Heart right ventricle (tissue), 16 donors: Measurements from ENCODE around the gene CHST15. TPM values are rescaled to one million over a fixed set of nuclear protein-coding genes. Genes with fewer than 3 reads are reported as not detected.

Source experiments
- ATAC-seq, 8 donors: fragments of 200-7000 bp; cut with Tn5 transposase; one replicate each; pipeline ENCODE4 v1.9.1; 2020; ENCODE audit warnings: mild to moderate bottlenecking in 8 of 8, moderate library complexity in 8 of 8, moderate number of reproducible peaks in 1 of 8
- DNase-seq, 2 donors: peaks; one replicate each; pipeline ENCODE4 v3.0.0-alpha.2; 2020
- H3K27ac ChIP-seq, 10 donors: fragments of 200-600 bp; sonication (generic) in 2 of 10; one replicate each; pipeline versions ENCODE4 v1.5.0 to v1.8.0; 2020 to 2022; ENCODE audit warnings: mild to moderate bottlenecking in 3 of 10
- H3K27me3 ChIP-seq, 7 donors: fragments of 200-600 bp; one replicate each; pipeline ENCODE4 v1.8.0; 2021 to 2022; ENCODE audit warnings: mild to moderate bottlenecking in 2 of 7
- H3K36me3 ChIP-seq, 9 donors: fragments of 200-600 bp; sonication (generic) in 1 of 9; one replicate each; pipeline versions ENCODE4 v1.5.0 to v1.8.0; 2020 to 2022; ENCODE audit warnings: mild to moderate bottlenecking in 2 of 9
- H3K4me1 ChIP-seq, 9 donors: fragments of 200-600 bp; sonication (generic) in 1 of 9; one replicate each; pipeline versions ENCODE4 v1.5.0 to v1.8.0; 2020 to 2022; ENCODE audit warnings: mild to moderate bottlenecking in 4 of 9
- H3K4me3 ChIP-seq, 10 donors: fragments of 200-600 bp; sonication (generic) in 2 of 10; one replicate each; pipeline versions ENCODE4 v1.5.0 to v1.8.0; 2020 to 2022; ENCODE audit warnings: mild to moderate bottlenecking in 7 of 10, moderate library complexity in 2 of 10
- H3K9me3 ChIP-seq, 11 donors: fragments of 200-600 bp in 10 of 11; sonication (generic) in 2 of 11; one replicate each; pipeline versions ENCODE4 v1.5.0 to v1.8.0; 2013 to 2022; ENCODE audit warnings: mild to moderate bottlenecking in 2 of 11, control low read depth in 1 of 11, moderate library complexity in 1 of 11
- WGBS, 2 donors: extraction: QIAGEN DNeasy Blood & Tissue Kit; methylation state at CpG; one replicate each; pipeline ENCODE4 v1.1.7; 2013; ENCODE audit warnings: inconsistent platforms in 1 of 2; 5-methylcytosine and 5-hydroxymethylcytosine counted together
- intact Hi-C, 10 donors: fragments of 100-400 bp; cut with DNase I; formaldehyde crosslinking; loops; one replicate each; pipeline versions ENCODE4 v1.11.1 to v1.14.2; 2022
- polyA plus RNA-seq, 2 donors: library from polyadenylated mRNA; stranded (reverse); fragments of 200-250 nt; gene quantifications; one replicate each; pipeline ENCODE4 v1.2.3, GENCODE V29; 2013
- total RNA-seq, 10 donors: library from RNA; stranded (reverse); fragmentation: NEBNext Ultra II Directional in 3 of 10; extraction: Animal tissue kit (Norgen Biotek cat#: 25700) in 3 of 10; gene quantifications; one replicate each; pipeline versions ENCODE4 v1.2.1 to v1.2.4, GENCODE V29; 2021 to 2023
- TF ChIP-seq, protein P1 (sequence below), 9 donors: fragments of 200-600 bp; sonication (generic) in 2 of 9; IDR thresholded peaks; one replicate each; pipeline versions ENCODE4 v1.5.0 to v1.8.0; 2021 to 2022; ENCODE audit warnings: antibody characterized with exemption in 9 of 9, mild to moderate bottlenecking in 5 of 9, moderate library complexity in 1 of 9
- donor health status: Arrhythmogenic right ventricular cardiomyopathy.
- donor health status: ischemic (EF 13 %, LVEDD 7.1; RV severe dilation, severe dysfunction).
- donor health status: healthy with polysubstance abuse.
- donor health status: DM: no; HTN: yes; CAD: no.
- donor health status: DM: no; HTN: no; CAD: no.
- donor health status: ischemic (EF 25% LVEDD 6.9; RV normal size, moderate dysfunction).
- donor health status: ischemic (EF 25% LVEDD 5.7; RV mildly dilated, moderate dysfunction).
- donor health status: healthy.
- donor health status: DM: yes; HTN: yes; CAD: no.
- donor health status: Ischemic cardiomyopathy.
- donor health status: ischemic (EF 35%, LVEDD 5.7; RV mildly dilated, moderate dysfunction).
- donor health status: nonischemic (EF 11% LVEDD 7.7; RV severe dilation, severe dysfunction).
- donor health status: DM: yes; HTN: yes; CAD: no.
- donor health status: PGD.
- donor health status: ischemic (EF 29% LVEDD 5.4; RV normal size, mild dysfunction).
- donor health status: nonischemic (EF 23%, LVEDD 6.1; RV moderate dilation, normal function).

The CHST15 gene
- total and polyA plus RNA-seq, 12 donors: 1.3 to 16.7 (median 4.8) TPM

DNA sequence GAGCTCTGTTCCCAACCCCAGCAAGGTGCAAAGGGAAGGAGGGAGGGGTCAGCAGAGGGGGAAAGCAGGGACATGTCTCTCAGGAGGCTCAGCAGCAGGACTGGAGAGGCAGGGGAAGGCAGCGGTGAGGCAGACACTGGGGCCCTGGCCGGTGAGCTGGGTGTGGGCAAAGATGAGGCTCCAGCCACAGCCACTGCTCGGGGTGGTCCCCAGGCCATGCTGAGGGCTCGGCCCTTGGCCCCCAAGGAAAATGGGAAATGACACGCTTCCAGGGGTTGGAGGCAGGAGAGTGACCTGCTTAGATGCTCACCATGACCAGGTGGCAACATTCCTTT is 35.4 kb upstream of the CHST15 start:
- no peak for ATAC-seq

DNA sequence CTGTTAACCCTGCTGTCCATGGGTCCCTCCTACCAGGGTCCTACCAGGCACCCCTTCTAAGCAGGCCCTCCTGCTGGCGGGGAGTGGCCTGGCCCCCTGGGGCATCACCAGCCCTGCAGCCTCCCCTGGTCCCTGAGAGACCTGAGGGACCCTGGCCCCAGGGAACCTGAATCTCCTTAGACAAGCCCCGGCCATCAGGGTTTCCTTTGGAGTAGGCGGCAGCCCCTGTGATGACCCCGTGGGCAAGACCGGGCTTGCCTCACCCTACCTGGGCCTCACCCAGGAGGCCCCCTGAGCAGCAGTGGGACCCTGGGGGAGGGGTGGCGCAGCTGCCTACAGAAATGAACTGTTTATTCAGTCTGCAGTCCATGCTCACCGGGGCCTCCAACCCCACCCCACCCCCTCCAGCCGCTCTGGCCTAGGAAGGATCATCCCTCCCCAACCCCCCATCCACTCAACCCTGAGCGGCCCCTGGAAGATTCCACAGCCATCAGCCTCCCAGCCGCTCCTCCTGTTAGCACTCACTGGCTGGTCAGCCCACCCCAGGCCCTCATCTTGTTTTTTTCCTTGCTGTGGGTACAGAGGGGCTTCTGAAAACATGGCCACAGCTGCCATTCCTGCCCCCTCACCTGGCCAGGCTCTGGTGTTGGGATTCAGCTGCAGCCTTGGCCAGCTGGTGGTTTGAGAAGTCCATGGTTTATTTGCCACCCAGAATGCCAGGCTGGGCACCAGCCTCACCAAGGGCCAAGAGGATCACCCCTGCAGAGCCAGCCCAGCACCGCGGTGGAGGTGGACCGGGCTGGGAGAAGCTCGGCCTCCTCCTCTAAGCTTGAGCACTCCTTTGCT is 34.8 kb upstream of the CHST15 start:
- TF ChIP-seq, protein P1, sequence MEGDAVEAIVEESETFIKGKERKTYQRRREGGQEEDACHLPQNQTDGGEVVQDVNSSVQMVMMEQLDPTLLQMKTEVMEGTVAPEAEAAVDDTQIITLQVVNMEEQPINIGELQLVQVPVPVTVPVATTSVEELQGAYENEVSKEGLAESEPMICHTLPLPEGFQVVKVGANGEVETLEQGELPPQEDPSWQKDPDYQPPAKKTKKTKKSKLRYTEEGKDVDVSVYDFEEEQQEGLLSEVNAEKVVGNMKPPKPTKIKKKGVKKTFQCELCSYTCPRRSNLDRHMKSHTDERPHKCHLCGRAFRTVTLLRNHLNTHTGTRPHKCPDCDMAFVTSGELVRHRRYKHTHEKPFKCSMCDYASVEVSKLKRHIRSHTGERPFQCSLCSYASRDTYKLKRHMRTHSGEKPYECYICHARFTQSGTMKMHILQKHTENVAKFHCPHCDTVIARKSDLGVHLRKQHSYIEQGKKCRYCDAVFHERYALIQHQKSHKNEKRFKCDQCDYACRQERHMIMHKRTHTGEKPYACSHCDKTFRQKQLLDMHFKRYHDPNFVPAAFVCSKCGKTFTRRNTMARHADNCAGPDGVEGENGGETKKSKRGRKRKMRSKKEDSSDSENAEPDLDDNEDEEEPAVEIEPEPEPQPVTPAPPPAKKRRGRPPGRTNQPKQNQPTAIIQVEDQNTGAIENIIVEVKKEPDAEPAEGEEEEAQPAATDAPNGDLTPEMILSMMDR (IDR thresholded peaks at IDR 0.05): no peak
- Histone ChIP-seq H3K27me3 (no peaks in the 10 kb centered on the region), H3K4me1 (peaks cover 0 to 12% (median 0%) of the 10 kb centered on the region in 9 donors), H3K9me3 (no peaks in the 10 kb centered on the region), H3K27ac (no peak overlapping the region), H3K36me3 (no peaks in the 10 kb centered on the region), H3K4me3 (no peak overlapping the region)
- ATAC-seq: no peak
- 89 to 92% methylated on average over 14 of the region's 14 CpGs for WGBS, 2 donors
- DNase-seq: no peak
- intact Hi-C loops: no loop called here

More for the DNA sequence above, 35.4 kb upstream of the CHST15 start:
- TF ChIP-seq, protein P1 (IDR thresholded peaks at IDR 0.05): no peak
- Histone ChIP-seq H3K9me3 (no peaks in the 10 kb centered on the region), H3K4me3 (no peak overlapping the region), H3K27ac (no peak overlapping the region), H3K36me3 (no peaks in the 10 kb centered on the region), H3K4me1 (peaks cover 0 to 7% (median 0%) of the 10 kb centered on the region in 9 donors), H3K27me3 (no peaks in the 10 kb centered on the region)
- intact Hi-C loops: no loop called here
- DNase-seq: no peak
- WGBS, 2 donors: 86 to 91% methylated on average over 5 of the region's 5 CpGs

DNA sequence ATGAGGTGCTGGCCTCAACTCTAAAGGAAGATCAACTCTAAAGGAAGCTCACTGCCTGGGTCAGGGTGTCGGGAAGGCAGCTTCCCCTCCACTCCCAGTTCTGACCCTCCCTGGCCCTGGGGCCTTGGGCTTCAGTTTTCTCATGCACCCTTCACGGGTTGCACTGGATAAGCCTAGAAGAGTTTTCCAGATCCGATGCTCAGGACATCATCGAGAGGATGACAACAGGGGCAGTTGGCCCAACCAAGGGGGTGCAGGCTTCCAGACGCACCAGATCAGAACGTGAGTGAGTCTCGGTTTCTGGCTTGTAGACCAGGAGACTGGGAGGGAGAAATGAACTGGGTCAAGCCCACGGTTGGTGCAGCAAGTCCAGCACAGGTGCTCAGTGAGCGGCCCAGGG is 34.2 kb upstream of the CHST15 start:
- TF ChIP-seq, protein P1 (IDR thresholded peaks at IDR 0.05): no peak
- Histone ChIP-seq H3K4me1 (peaks cover 0 to 12% (median 0%) of the 10 kb centered on the region in 9 donors), H3K4me3 (no peak overlapping the region), H3K36me3 (no peaks in the 10 kb centered on the region), H3K9me3 (no peaks in the 10 kb centered on the region), H3K27me3 (no peaks in the 10 kb centered on the region), H3K27ac (no peak overlapping the region)
- DNase-seq (no peak), ATAC-seq (no peak)
- 85 to 97% methylated on average over 9 of the region's 9 CpGs for WGBS, 2 donors
- intact Hi-C loops: no loop called here

DNA sequence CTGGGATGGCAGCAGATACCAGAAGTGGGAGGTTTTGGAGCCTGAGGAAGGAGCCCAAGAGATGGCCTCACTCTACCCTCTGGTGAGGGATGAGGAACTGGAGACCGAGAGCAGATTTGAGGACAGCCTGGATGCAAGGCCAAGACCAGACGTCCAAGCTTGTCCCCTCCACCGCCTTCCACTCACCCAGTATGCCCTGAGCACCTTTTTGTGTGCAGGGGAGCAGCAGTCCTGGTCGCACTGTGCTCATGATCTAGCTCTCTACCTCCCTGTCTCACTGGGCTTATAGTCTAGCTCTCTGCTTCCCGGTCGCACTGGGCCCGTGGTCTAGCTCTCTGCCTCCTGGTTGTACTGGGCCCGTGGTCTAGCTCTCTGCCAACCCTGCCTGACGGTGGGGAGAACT is 33.6 kb upstream of the CHST15 start:
- DNase-seq (no peak), ATAC-seq (no peak)
- Histone ChIP-seq H3K4me1 (peaks cover 0 to 12% (median 0%) of the 10 kb centered on the region in 9 donors), H3K9me3 (no peaks in the 10 kb centered on the region), H3K36me3 (no peaks in the 10 kb centered on the region), H3K4me3 (no peak overlapping the region), H3K27me3 (no peaks in the 10 kb centered on the region), H3K27ac (no peak overlapping the region)
- WGBS, 2 donors: 87 to 95% methylated on average over 9 of the region's 9 CpGs
- intact Hi-C loops: no loop called here
- TF ChIP-seq, protein P1 (IDR thresholded peaks at IDR 0.05): no peak
